Measurements from ENCODE around the gene ORM2.

GRCh38 chr9:114376586-114377445 is 47.1 kb downstream of the ORM2 start:
- TF ChIP-seq CTCF (IDR thresholded peaks at IDR 0.05; ENCODE audit: low read depth, low read length) (no peak), EZH2phosphoT487 (IDR thresholded peaks at IDR 0.05; ENCODE audit: low read depth) (no peak)

Data from OCI-LY3 (cell line).